ENCODE results near the gene OSBPL7.

DNA sequence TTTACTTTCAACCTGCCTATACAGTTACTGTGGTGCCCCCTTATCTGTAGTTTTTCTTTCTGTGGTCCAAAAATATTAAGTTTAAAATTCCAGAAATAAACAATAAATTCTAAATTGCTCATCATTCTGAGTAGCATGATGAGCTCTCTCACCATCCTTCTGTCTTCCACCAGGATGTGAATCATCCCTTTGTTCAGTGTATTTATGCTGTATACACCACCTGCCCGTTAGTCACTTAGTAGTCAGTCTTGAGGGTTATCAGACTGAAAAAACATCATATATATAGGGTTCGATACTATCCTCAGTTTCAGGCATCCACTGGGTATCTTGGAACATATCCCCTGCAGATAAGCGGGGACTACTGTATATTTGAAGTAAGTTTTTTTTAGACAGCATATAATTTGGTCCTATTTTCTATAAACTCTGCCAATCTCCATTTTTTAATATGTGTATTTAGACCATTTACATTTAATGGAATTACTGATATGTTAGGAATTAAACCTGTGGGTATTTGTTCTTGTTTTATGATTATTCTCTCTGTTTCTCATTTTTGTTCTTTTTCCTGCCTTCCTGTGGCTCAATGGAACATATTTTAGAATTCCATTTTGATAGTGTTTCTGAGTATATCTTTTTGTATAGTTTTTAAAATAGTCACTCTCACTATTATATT lies 57.5 kb downstream of the OSBPL7 start:
- no peak for TF ChIP-seq EP300 (IDR thresholded peaks at IDR 0.05)
- TF ChIP-seq, protein P1, sequence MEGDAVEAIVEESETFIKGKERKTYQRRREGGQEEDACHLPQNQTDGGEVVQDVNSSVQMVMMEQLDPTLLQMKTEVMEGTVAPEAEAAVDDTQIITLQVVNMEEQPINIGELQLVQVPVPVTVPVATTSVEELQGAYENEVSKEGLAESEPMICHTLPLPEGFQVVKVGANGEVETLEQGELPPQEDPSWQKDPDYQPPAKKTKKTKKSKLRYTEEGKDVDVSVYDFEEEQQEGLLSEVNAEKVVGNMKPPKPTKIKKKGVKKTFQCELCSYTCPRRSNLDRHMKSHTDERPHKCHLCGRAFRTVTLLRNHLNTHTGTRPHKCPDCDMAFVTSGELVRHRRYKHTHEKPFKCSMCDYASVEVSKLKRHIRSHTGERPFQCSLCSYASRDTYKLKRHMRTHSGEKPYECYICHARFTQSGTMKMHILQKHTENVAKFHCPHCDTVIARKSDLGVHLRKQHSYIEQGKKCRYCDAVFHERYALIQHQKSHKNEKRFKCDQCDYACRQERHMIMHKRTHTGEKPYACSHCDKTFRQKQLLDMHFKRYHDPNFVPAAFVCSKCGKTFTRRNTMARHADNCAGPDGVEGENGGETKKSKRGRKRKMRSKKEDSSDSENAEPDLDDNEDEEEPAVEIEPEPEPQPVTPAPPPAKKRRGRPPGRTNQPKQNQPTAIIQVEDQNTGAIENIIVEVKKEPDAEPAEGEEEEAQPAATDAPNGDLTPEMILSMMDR (IDR thresholded peaks at IDR 0.05): no peak
